SK-N-SH treated with all-trans-retinoic acid at 6 μM for 48 hours (cell line): ENCODE results near the gene MALT1.

Experiments used
- ATAC-seq: fragments of 200-7000 bp; cut with Tn5 transposase; 3 replicates; pipeline ENCODE4 v1.9.1; 2020; ENCODE audit warnings: mild to moderate bottlenecking, moderate library complexity
- ARNTL ChIP-seq: fragments of 450-650 bp; formaldehyde crosslinking; IDR thresholded peaks from 2 replicates; pipeline ENCODE4 v1.5.0; 2020; ENCODE audit warnings: low read depth, mild to moderate bottlenecking, moderate library complexity, borderline replicate concordance
- BACH2 ChIP-seq: fragments of 250-450 bp; sonication (Bioruptor Pico); IDR thresholded peaks from 2 replicates; pipeline ENCODE4 v1.9.0; 2021; ENCODE audit warnings: mild to moderate bottlenecking, borderline replicate concordance
- CSDC2 ChIP-seq: fragments of 250-450 bp; sonication (Bioruptor Pico); IDR thresholded peaks from 2 replicates; pipeline ENCODE4 v1.5.0; 2020; ENCODE audit warnings: mild to moderate bottlenecking, moderate library complexity
- ESRRG ChIP-seq: fragments of 250-450 bp; sonication (Bioruptor Pico); IDR thresholded peaks from 2 replicates; pipeline ENCODE4 v1.6.1; 2021; ENCODE audit warnings: mild to moderate bottlenecking
- GLIS3 ChIP-seq: fragments of 250-450 bp; sonication (Bioruptor Pico); IDR thresholded peaks from 2 replicates; pipeline ENCODE4 v1.5.0; 2020; ENCODE audit warnings: mild to moderate bottlenecking, moderate library complexity
- ISL1 ChIP-seq: fragments of 250-450 bp; sonication (Bioruptor Pico); IDR thresholded peaks from 2 replicates; pipeline ENCODE4 v2.1.2; 2022; ENCODE audit warnings: mild to moderate bottlenecking, moderate library complexity
- OSR1 ChIP-seq: fragments of 250-450 bp; sonication (Bioruptor Pico); IDR thresholded peaks from 2 replicates; pipeline ENCODE4 v1.8.0; 2022; ENCODE audit warnings: moderate library complexity, mild to moderate bottlenecking, inconsistent platforms
- PPARA ChIP-seq: fragments of 250-450 bp; sonication (Bioruptor Pico); IDR thresholded peaks from 2 replicates; pipeline ENCODE4 v1.5.0; 2020; ENCODE audit warnings: mild to moderate bottlenecking, borderline replicate concordance
- SNAI2 ChIP-seq: fragments of 250-450 bp; sonication (Bioruptor Pico); IDR thresholded peaks from 2 replicates; pipeline ENCODE4 v1.5.0; 2020; ENCODE audit warnings: mild to moderate bottlenecking, moderate library complexity
- TCF4 ChIP-seq: fragments of 250-450 bp; sonication (Bioruptor Pico); IDR thresholded peaks from 2 replicates; pipeline ENCODE4 v1.8.0; 2021; ENCODE audit warnings: mild to moderate bottlenecking, moderate library complexity, borderline replicate concordance
- TOX ChIP-seq: fragments of 250-450 bp; sonication (Bioruptor Pico); IDR thresholded peaks from 2 replicates; pipeline ENCODE4 v1.8.0; 2021; ENCODE audit warnings: mild to moderate bottlenecking, moderate library complexity, borderline replicate concordance
- ZC3H10 ChIP-seq: fragments of 250-450 bp; sonication (Bioruptor Pico); IDR thresholded peaks from 2 replicates; pipeline ENCODE4 v1.5.1; 2021; ENCODE audit warnings: mild to moderate bottlenecking, moderate library complexity
- ZFP3 ChIP-seq: fragments of 250-450 bp; sonication (Bioruptor Pico); IDR thresholded peaks from 2 replicates; pipeline ENCODE4 v1.5.0; 2020; ENCODE audit warnings: mild to moderate bottlenecking, moderate library complexity
- ZFP30 ChIP-seq: fragments of 450-650 bp; formaldehyde crosslinking; IDR thresholded peaks from 2 replicates; pipeline ENCODE4 v1.5.0; 2022; ENCODE audit warnings: mild to moderate bottlenecking, moderate library complexity
- ZNF565 ChIP-seq: fragments of 450-650 bp; formaldehyde crosslinking; conservative IDR thresholded peaks from 2 replicates; pipeline ENCODE4 v1.5.0; 2020; ENCODE audit warnings: low read depth, mild to moderate bottlenecking, moderate library complexity
- ZNF8 ChIP-seq: fragments of 450-650 bp; formaldehyde crosslinking; IDR thresholded peaks from 2 replicates; pipeline ENCODE4 v1.5.0; 2020; ENCODE audit warnings: mild to moderate bottlenecking, moderate library complexity
- TF ChIP-seq, protein P1 (sequence below): fragments of 250-450 bp; sonication (Bioruptor Pico); IDR thresholded peaks from 2 replicates; pipeline ENCODE4 v1.8.0; 2021; ENCODE audit warnings: low read depth, mild to moderate bottlenecking, moderate library complexity, borderline replicate concordance
- TF ChIP-seq, protein P2 (sequence below): fragments of 250-450 bp; sonication (Bioruptor Pico); IDR thresholded peaks from 2 replicates; pipeline ENCODE4 v1.5.1; 2020; ENCODE audit warnings: low read depth, mild to moderate bottlenecking, moderate library complexity
- TF ChIP-seq, protein P3 (sequence below): fragments of 250-450 bp; sonication (Bioruptor Pico); IDR thresholded peaks from 2 replicates; pipeline ENCODE4 v1.5.1; 2021; ENCODE audit warnings: mild to moderate bottlenecking, moderate library complexity
- TF ChIP-seq, protein P4 (sequence below): fragments of 250-450 bp; sonication (Bioruptor Pico); IDR thresholded peaks from 2 replicates; pipeline ENCODE4 v1.5.0; 2020; ENCODE audit warnings: mild to moderate bottlenecking, moderate library complexity

MALT1 gene

DNA sequence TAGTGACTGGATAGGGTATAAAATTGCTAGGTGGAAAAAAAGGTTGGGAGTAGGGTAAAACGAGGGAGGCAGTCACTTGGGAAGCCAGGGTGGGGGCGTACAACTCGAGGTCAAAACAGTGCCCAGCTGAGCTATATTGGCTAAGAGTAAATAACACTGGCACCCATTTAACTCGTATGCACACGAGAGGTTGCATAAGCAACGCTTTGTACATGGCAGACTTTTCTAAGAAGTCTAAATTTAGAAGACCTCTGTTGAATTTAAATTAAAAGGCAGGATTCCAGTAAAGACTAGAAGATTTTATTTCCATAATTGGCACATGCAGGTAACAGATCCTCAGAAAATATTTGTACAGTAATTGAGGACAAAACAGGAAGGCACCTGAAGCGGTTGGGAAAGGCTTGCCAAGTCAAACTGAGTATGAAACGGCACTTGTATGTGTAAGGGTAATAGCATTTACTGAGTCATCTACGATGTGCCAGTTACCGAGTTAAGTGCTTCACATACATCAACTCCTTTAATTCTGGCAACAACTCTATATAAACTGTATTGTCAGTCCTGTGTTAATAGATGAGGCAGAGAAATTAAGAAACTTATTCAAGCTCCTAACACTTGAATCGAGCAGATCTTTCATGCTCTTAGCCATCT lies 1.4 kb upstream of the MALT1 start:
- TF ChIP-seq ZFP30 (CRISPR knock-in tag) (no peak), TOX (CRISPR knock-in tag) (no peak), ISL1 (CRISPR knock-in tag) (0 out of 2 replicates have a peak, but pooled peaks have one; percentile 41), ZC3H10 (CRISPR knock-in tag) (no peak), GLIS3 (CRISPR knock-in tag) (no peak), ESRRG (CRISPR knock-in tag) (no peak)
- TF ChIP-seq, protein P1, sequence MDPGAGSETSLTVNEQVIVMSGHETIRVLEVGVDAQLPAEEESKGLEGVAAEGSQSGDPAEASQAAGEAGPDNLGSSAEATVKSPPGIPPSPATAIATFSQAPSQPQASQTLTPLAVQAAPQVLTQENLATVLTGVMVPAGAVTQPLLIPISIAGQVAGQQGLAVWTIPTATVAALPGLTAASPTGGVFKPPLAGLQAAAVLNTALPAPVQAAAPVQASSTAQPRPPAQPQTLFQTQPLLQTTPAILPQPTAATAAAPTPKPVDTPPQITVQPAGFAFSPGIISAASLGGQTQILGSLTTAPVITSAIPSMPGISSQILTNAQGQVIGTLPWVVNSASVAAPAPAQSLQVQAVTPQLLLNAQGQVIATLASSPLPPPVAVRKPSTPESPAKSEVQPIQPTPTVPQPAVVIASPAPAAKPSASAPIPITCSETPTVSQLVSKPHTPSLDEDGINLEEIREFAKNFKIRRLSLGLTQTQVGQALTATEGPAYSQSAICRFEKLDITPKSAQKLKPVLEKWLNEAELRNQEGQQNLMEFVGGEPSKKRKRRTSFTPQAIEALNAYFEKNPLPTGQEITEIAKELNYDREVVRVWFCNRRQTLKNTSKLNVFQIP (CRISPR knock-in tag): no peak
- peak; percentile 17; the same call in 2 of the 3 replicates for ATAC-seq

DNA sequence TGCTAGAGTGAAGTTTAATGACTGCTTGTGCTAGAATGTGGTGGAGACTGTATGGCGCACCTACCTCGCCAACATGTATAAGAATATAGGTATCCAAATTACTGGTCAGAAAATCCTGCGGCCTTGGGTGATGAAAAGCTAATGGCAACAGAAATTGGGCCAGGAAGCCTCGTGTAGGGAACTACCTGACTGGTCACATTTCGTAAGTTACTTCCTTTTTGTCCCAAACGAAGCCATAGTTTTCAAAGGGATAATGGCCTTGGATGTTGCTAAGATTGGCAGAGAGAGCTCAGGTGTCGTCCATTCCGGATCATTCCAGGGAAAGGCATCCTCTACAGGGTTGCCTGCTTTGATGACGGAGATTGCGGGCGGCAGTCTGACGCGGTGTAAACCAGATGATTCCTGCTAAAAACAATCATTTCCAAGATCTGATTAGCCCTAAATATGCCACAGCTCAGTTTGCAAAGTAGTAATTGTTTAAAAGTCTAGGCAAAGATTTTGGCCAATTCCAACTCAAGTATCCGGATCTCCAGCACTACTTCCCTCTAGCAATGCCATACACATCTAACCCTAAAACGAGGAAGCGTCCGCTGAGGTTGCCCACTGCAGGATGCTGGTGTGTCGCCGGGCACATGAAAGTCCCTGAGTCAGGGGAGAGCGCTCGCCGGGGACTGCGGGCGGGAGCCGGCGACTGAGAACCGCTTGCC lies 708 bp upstream of the MALT1 start:
- ATAC-seq: peak; percentile 8
- TF ChIP-seq ZFP30 (CRISPR knock-in tag): no peak
- TF ChIP-seq, protein P2, sequence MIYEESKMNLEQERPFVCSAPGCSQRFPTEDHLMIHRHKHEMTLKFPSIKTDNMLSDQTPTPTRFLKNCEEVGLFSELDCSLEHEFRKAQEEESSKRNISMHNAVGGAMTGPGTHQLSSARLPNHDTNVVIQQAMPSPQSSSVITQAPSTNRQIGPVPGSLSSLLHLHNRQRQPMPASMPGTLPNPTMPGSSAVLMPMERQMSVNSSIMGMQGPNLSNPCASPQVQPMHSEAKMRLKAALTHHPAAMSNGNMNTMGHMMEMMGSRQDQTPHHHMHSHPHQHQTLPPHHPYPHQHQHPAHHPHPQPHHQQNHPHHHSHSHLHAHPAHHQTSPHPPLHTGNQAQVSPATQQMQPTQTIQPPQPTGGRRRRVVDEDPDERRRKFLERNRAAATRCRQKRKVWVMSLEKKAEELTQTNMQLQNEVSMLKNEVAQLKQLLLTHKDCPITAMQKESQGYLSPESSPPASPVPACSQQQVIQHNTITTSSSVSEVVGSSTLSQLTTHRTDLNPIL (CRISPR knock-in tag): no peak
- TF ChIP-seq PPARA (CRISPR knock-in tag): no peak
- no peak for TF ChIP-seq ISL1 (CRISPR knock-in tag)
- TF ChIP-seq ARNTL: no peak
- no peak for TF ChIP-seq SNAI2
- no peak for TF ChIP-seq CSDC2 (CRISPR knock-in tag)
- TF ChIP-seq GLIS3 (CRISPR knock-in tag): no peak
- TF ChIP-seq, protein P3, sequence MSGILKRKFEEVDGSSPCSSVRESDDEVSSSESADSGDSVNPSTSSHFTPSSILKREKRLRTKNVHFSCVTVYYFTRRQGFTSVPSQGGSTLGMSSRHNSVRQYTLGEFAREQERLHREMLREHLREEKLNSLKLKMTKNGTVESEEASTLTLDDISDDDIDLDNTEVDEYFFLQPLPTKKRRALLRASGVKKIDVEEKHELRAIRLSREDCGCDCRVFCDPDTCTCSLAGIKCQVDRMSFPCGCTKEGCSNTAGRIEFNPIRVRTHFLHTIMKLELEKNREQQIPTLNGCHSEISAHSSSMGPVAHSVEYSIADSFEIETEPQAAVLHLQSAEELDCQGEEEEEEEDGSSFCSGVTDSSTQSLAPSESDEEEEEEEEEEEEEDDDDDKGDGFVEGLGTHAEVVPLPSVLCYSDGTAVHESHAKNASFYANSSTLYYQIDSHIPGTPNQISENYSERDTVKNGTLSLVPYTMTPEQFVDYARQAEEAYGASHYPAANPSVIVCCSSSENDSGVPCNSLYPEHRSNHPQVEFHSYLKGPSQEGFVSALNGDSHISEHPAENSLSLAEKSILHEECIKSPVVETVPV (CRISPR knock-in tag): no peak
- no peak for TF ChIP-seq TOX (CRISPR knock-in tag)
- no peak for TF ChIP-seq OSR1 (CRISPR knock-in tag)
- TF ChIP-seq TCF4 (CRISPR knock-in tag): no peak
- TF ChIP-seq ZFP3 (CRISPR knock-in tag): no peak
- TF ChIP-seq, all 23 proteins: peak for 0

DNA sequence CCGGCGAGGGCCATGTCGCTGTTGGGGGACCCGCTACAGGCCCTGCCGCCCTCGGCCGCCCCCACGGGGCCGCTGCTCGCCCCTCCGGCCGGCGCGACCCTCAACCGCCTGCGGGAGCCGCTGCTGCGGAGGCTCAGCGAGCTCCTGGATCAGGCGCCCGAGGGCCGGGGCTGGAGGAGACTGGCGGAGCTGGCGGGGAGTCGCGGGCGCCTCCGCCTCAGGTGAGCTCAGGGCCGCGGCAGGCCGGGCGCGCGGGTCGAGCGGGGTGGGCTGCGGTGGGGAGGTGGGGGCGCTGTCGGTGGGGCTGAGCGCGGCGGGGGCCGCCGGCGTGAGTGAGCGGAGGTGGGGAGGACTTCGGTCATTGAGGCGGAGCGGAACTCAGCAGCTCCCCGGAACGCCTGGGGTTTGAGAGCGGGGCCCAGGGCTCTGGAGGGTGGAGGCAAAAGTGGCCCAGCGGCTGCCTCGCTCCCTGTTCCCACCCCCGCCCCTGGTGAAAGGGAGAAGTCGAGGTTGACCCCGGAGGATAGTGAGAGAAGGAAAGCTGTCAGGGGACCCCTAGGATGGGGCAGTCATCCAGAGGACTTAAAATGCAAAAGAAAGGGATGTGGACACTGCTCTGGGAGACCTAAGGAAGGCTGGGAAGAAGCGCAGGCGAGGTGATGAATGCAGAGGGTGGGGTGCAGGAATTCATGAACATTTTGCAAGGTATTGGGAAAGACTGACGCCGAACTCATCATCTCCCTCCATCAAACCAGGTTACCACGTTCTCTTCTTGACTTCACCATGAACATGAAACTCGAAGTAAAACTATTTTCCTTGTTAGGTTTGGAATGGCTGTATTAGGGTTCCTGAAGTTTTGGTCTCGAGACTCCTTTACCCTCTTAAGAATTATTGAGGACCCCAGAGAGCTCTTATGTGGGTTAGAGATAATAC lies 633 bp downstream of the MALT1 start:
- ATAC-seq: peak; percentile 31
- TF ChIP-seq SNAI2 (no peak), BACH2 (no peak), ZNF8 (no peak), ZNF565 (CRISPR knock-in tag) (no peak), ARNTL (no peak), GLIS3 (CRISPR knock-in tag) (no peak), ISL1 (CRISPR knock-in tag) (no peak)
- TF ChIP-seq, protein P1 (CRISPR knock-in tag): no peak
- TF ChIP-seq, protein P4, sequence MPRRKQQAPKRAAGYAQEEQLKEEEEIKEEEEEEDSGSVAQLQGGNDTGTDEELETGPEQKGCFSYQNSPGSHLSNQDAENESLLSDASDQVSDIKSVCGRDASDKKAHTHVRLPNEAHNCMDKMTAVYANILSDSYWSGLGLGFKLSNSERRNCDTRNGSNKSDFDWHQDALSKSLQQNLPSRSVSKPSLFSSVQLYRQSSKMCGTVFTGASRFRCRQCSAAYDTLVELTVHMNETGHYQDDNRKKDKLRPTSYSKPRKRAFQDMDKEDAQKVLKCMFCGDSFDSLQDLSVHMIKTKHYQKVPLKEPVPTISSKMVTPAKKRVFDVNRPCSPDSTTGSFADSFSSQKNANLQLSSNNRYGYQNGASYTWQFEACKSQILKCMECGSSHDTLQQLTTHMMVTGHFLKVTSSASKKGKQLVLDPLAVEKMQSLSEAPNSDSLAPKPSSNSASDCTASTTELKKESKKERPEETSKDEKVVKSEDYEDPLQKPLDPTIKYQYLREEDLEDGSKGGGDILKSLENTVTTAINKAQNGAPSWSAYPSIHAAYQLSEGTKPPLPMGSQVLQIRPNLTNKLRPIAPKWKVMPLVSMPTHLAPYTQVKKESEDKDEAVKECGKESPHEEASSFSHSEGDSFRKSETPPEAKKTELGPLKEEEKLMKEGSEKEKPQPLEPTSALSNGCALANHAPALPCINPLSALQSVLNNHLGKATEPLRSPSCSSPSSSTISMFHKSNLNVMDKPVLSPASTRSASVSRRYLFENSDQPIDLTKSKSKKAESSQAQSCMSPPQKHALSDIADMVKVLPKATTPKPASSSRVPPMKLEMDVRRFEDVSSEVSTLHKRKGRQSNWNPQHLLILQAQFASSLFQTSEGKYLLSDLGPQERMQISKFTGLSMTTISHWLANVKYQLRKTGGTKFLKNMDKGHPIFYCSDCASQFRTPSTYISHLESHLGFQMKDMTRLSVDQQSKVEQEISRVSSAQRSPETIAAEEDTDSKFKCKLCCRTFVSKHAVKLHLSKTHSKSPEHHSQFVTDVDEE (CRISPR knock-in tag): 0 out of 2 replicates have a peak, but pooled peaks have one; percentile 33
